ENCODE measurements around the gene COX6B2.
"Not testable (repeated sequence)": the region's sequence is repeated elsewhere in the genome, so short reads cannot be mapped to it uniquely, and the experiment has no call there.

The COX6B2 gene, protein sequence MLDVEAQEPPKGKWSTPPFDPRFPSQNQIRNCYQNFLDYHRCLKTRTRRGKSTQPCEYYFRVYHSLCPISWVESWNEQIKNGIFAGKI

DNA sequence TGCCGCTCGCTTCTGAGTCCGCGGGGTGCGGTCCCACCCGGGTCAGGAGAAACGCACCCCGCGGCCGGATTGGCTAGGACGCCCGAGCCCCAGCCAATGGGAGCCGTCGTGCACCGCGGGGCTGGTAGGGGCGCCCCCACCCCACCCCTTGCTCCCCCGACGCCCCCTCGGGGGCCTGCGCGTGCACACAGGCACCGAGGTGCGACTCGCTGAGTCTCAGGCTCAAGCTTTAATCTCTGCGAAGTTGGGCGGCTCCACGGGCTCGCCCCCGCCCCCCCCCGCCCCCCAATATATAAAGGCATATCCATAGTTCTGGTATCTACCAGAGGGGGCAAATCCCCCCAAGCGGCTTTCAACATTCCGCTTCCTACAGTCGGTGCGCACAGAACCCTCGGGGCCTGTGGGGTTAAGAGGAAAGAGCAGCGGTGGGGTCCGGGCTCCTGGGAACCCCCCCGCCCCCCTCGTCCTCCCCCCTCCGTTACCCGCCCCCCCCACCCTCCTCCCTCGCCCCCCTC is at the start of gene COX6B2:
TSS of gene COX6B2 (minus strand) at position 22 of the 515 bp plus-strand sequence. CDS start 198 bp downstream, outside the sequence.
- DNase-seq: no peak

DNA sequence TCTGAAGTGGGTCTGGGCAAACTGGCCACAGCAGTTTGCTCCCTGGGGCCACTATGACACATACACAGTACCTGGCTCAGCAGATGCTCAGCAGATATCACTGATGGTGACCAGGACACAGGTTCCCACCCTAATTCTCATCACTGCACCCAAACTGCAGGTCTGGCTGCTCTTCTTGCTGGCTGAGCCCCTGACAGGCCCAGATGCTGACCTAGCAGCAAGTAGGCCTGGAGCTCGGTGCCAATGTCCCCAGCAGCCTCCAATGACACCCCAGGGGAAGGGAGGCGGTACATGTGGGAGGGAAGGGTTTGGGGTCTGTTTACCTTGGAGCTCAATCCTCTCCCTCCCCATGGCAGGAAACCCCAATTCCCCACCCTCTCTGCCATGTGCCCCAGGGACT is 48.0 kb upstream of the COX6B2 start:
- no peak for DNase-seq

DNA sequence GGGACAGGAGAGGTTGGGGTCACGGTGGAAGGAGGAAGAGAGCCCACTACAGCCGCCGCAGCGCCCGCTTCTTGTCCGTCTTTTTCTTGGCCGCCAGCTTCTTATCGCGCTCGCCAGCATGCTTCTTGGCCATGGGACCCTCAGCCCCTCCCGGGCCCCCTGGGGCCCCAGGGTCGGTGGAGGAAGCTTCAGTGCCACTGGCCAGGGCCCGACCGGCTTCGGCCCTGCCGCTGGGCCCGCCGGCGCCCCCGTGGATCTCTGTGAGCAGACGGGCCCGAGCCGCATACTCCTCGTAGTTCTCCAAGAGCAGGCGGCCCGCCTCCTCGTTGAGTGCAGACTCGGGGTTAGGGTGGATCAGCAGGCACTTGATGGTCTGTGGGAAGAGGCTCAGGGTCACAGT is 46.9 kb upstream of the COX6B2 start:
- not testable (repeated sequence) for DNase-seq

DNA sequence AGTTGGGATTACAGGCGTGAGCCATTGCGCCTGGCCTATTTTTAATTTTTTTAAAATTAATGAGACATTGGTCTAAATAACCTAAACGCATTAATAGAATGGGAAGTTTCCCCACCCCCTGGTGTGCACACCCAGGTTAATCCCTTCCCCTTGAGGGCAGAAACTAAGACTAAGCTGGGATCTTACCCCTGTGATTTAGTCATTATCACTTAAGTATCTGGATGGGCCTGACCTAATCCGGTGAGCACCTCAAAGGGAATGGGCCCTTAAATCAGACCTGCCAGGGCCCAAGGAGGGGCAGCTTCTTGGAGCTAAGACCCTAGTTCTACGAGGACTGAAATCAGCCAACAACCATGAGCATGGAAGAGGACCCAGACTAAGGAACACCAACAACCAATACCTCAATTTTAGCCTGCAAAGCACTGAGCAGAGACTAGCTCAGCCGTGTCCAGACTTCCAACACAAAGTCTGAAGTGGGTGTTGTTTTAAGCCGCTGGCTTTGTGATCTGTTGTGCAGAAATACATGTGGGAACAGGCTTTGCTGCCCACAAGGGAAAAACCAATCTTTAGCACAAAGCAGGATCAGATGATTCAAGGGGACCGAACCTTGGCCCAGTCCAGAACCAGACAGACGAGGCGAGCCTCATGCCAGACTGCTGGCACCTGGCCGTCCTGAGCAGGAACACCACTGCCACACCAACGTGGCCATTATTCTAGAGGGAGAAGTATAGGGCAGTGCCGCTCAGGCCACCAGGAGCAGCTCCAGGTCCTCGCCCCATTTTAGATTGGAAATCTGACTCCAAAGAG is 46.0 kb upstream of the COX6B2 start:
- no peak for DNase-seq

DNA sequence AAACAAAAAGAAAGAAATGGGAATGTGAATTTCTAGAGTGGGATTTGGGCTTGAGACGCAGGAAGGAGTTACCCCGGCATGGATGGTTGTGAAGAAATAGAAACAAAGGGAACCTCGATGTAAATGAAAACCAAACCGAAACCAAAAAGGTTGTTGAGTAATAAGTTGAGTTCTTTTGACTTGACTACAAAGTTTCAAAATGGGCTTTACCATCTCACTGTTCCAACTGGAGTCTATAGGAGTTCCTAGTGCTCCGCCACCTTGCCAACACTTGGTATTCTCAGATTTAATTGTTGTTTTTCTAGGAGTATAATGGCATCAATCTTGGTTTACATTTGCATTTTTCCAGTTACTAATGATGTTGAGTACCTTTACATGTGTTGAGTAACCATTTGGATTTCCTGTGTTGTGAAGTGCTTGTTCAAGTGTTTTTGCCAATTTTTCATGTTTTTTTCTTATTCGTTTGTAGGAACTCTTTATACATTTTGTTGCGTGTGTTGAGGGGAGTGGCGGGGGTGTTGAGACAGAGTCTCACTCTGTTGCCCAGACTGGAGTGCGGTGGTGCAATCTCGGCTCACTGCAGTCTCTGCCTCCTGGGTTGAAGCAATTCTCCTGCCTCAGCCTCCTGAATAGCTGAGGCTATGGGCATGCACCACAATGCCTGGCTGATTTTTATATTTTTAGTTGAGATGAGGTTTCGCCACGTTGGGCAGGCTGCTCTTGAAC is 43.8 kb upstream of the COX6B2 start:
- no peak for DNase-seq

DNA sequence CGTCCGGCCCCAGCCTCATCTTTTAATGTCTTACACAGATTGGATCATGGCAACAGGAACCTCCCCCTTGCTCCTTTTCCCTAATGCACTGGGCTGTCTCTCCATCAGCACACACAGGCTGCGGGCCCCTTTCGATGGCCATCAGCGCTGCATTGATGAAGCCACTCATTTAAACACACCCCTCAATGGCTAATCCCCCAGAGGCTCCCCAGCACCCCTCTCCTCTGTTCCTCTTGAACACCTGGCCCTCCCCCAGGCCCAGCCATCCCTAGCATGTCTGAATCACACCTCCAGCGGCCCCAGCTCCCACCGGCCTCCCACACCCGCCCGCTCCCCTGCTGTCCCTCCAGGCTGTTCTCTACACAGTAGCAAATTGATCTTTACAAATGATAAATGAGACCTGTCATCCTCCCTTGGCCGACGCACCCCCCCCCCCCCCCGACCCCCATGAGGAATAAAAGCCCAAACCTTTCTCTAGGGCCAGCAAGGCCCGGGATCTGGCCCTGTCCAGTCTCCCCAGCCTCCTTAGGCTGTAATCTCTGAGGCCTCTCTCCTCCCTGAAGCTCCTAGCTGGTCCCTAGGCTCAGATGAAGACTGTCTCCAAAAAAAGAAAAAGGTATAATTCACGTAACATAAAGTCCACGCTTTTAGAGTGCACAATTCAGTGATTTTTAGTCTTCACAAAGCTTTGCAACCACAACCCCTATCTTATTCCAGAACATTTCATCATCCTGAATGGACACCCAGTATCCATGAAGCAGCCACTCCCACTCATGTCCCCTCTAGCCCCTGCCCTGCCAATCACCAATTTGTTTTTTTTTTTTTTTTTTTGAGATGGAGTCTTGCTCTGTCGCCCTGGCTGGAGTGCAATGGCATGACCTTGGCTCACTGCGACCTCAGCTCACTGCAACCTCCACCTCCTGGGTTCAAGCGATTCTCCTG is 38.6 kb upstream of the COX6B2 start:
- DNase-seq: no peak

DNA sequence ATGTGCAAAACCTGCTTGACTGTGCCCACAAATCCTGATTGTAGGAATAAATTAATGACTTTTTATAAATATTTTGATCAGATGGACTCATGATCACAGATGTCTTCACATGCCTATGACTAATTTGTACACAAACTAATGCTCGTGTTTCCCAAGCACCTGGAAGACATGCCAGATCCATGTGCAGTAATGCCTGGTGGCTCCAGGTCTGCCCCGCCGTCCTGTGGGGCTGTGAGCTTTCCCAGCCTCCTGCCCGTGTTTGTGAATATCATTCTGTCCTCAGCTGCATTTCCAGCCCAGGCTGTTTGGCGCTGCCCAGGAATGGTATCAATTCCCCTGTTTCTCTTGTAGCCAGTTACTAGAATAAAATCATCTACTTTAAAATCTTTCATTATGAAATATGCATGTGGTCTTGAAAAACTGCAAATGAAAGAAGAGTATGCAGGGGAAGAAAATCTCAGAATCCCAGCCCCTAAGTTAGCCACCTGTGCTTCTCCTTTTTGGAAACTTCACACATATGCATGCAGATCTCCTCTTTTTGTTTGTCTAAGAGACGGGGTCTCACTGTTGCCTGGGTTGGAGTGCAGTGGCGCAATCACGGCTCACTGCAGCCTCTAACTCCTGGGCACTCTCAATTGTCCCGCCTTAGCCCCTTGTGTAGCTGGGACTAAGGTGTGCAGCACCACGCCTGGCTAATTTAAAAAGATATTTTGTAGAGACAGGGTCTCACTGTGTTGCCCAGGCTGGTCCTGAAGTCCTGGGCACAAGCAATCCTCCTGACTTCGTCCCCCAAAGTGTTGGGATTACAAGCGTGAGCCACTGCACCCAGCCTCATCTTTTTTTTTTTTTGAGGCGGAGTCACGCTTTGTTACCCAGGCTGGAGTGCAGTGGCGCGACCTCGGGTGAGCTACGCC is 37.4 kb upstream of the COX6B2 start:
- no peak for DNase-seq

DNA sequence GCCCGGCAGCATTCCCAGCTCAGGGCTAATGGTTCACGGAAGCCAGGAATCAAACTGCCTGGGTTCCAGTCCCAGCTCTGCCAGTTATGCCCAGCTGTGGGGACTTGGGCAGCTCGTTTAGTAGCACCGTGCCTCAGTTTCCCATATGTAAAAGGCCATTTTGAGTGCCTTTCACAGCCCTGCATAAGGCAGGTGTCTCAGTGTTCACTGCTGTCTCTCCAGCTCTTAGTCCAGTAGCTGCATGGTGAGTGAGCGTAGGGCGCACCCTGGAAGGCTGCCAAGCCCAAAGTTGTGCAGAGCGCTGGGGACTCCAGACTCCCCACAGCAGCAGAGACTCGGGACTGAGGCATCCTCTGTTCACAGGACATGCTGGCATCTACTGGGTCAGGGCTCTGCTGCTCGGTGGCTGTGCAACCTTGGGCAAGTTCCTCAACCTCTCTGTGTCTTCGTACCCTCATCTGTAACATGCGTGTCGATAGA is 36.7 kb upstream of the COX6B2 start:
- no peak for DNase-seq

DNA sequence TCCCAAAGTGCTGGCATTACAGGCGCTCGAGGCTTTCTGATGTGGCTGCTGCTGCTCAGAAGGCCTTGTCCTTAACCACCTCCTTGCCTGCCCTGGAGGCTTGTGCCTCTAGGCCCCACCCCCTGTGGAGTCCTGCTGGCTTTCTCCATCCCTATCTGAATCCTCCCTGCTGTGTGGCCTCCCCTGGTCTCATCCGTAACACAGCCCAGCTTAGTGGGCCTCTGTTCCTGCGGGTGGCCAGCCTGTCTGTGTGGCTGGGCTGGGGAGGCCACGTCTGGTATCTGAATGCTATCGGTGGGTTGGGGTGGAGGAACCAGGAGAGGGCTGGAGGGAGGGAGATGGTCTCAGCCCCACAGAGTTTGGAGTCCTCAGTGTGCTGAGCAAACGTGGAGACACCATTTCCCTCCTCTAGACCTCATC is 36.0 kb upstream of the COX6B2 start:
- DNase-seq: peak in 1 of 2 experiments; percentile 7

DNA sequence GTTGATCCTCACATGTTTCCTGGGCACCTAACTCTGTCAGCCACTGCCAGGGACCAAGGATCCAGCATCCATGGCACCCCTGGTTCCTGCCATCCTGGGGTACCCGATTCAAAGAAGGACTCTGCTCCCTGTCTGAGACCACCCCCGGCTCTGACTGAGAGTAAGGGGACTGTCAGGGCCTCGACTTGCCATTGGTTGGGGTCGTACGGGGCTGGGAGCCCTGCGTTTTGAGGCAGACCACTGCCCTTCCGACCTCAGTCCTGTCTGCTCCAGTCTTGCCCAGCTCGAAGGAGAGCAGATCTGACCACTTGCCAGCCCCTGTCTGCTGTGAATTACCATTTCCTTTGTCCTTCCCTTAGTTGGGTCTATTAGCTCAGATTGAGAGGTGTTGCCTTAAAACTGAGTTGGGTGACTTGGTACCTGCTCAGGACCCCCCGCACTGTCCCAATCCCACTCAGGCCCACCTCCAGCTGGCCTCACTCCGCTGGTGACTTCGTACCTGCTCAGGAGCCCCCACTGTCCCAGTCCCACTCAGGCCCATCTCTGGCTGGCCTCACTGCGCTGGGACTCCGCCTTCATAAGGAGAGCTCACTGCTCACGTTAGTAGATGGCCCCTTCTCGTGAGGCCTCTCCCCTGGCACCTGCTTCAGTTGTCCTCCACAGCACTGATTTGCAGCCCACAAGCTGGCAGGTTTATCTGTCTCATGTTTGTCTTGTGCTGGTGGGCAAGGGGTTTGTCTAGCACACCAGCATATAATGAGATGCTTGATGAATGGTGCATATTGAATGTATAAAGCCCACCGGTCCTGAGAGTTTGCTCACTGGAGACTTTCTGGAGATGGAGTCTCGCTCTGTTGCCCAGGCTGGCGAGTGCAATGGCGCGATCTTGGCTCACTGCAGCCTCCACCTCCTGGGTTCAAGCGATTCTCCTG is 35.1 kb upstream of the COX6B2 start:
- no peak for DNase-seq

DNA sequence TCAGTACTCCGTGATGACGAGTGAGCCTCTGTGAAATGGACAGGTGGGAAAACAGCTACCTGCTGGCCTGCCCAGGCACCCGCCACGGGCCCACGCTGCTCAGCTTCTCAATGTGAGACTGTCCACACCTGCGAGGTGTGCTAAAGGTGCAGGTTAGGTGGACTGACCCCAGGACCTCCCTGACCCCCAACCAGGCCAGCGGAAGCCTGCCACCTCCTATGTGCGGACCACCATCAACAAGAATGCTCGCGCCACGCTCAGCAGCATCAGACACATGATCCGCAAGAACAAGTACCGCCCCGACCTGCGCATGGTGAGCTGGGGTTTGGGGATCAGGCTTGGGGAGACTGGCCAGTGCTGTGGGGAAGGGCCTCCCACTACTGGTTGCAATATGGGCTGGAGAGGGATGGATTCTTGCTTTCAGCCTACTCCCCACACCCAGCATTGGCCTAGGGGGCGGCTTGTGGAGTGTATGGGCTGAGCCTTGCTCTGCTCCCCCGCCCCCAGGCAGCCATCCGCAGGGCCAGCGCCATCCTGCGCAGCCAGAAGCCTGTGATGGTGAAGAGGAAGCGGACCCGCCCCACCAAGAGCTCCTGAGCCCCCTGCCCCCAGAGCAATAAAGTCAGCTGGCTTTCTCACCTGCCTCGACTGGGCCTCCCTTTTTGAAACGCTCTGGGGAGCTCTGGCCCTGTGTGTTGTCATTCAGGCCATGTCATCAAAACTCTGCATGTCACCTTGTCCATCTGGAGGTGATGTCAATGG is 33.4 kb upstream of the COX6B2 start:
- DNase-seq: no peak

DNA sequence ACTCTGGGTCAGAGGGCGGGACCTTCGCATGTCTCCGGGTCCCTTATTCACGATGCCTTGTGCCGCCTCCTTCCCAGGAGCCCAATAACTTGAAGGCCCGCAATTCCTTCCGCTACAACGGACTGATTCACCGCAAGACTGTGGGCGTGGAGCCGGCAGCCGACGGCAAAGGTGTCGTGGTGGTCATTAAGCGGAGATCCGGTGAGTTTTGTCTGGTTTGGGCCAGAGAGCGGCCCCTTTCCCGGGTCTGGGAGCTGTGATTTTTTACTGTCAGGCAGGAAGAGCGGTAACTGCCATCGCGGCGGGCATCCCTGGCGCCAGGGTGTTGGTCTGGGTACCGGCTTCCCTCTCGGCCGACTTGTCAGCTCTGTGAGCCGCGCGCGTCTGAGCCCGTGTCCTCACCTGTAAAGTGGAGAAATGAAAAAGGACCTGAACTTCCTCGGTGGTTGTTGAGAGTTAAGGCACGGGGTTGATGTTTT is 32.0 kb upstream of the COX6B2 start:
- no peak for DNase-seq

DNA sequence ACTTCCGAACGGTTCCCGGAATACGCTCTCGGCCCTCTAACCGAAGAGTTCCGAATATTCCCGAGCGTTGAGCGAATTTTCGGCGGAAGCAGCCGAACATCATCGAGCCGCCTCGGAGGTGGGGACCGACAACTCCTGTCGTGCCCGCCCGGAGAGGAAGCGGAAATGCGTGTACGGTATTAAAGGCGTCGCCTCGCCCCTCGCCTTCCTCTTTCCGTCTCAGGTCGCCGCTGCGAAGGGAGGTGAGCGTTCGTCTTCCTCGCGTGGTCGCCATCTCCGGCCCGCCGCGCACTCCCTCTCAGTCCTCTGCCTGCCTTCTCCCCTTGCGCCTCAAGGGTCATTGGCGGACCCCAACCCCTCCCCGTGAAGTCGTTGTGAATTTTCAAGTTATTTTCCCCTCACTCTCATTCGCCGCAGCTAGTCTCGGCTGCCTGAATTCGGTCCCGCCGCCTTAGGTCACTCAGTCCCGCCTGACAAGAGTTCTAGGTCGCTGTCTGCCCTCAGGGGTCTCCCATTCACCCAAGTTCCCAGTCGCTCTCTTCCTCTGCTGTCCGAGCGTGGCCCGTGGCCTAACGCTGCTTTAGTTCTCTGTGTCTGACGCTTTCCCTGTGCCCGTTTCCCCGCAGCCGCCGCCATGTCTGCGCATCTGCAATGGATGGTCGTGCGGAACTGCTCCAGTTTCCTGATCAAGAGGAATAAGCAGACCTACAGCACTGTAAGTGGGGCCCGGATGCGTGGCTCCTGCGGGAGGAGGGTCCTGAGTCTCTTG is 31.4 kb upstream of the COX6B2 start, which contains the start of gene RPL28:
TSS of gene RPL28 (plus strand) at position 209 of the 769 bp plus-strand sequence. CDS start at position 635, 426 bp downstream.
- peak; percentile 97 for DNase-seq

DNA sequence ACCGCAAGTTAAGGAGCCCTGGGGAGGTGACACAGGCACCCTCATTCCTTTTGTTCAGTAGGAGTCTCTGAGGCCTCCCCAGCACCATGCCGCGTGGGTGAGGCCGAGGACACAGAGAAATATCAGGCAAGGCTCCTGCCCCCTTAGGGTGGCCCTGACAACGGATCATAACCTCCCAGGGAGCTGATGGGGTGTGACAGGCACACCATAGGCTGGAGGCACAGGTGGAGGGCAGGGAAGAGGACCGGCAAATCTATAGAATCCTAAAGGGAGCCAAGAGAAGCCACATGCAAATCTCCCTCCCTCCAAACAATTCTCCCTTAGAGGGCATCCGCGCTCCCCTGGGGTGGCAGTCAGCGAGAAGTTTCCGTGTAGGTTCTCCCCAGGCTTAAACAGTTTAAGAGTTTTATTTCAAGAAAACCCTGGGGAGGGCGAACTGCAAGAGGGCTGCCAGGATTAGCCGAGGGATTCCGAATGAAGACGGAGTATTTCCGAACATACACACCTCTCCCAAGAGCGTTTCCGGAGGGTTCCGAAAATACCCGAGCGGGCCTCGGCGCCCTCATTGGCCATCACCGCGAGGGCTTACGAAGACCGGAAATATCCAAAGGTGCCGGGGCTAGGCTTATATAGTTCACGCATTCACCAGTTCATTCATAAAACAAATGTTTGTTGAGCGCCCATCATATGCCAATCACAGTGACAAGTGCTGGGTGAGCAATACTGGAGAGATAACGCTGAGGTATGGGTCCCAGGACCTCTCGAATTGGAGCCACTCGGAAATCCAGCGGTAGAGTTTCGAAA is 30.6 kb upstream of the COX6B2 start:
- peak; percentile 94 to 97 for DNase-seq

DNA sequence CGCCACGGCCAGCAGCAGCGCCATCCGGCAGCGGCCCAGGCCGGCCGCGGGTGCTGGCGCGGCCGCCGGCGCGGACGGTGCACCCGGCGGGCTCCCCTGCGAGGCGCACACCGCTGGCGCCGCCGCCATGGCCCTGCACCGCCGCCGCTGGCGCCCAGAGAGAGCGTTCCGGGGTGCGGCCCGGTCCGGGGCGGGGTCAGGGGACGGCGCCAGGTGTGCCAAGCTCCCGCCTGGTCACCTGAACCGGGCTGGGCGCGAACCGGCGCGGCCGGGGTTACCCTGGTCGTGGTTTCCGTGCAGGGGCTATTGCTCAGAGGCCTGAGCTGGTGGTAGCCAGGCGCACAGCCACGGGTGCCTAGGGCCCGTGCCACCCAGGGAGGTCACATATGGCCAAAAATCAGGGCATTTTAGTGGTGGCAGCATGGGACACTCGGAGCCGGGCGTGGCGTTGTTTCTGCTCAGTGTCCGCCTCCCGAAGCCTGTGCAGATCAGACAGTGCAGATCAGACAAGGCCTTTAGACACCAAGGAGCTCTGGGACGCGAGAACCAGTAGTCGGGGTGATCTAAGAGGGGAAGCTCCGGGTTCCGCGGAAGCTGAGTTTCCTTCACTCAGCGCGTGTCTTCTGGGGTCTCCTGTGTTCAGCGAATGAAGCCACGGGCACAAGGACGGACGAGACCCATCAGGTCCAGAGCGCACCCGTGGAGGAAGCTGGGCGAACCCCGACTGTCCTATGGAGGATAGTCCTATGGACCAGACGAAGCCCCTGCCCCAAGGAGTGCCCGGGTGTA is 29.8 kb upstream of the COX6B2 start, which contains the start of gene TMEM238:
TSS of gene TMEM238 (minus strand) at position 162 of the 789 bp plus-strand sequence. CDS start at position 129, 33 bp downstream.
- peak in 1 of 2 experiments; percentile 64 for DNase-seq
